PC-3 (cell line): ENCODE results near the gene SAP25.
"Not testable (repeated sequence)": the region's sequence is repeated elsewhere in the genome, so short reads cannot be mapped to it uniquely, and the experiment has no call there.

Experiments used
- EZH2 ChIP-seq: fragments of 300-600 bp; sonication (generic); IDR thresholded peaks from one replicate; pipeline ENCODE4 v1.6.1; 2017; ENCODE audit warnings: antibody characterized with exemption, mild to moderate bottlenecking, low read length; ENCODE audit not compliant: unreplicated experiment
- EZH2phosphoT487 ChIP-seq: fragments of 300-600 bp; sonication (generic); IDR thresholded peaks from 2 replicates; pipeline ENCODE4 v1.6.1; 2018; ENCODE audit warnings: mild to moderate bottlenecking, antibody characterized with exemption, low read length, borderline replicate concordance
- TF ChIP-seq, protein P1 (sequence below): fragments of 300-600 bp; sonication (generic); conservative IDR thresholded peaks from 2 replicates; pipeline ENCODE4 v1.5.1; 2017; ENCODE audit warnings: antibody characterized with exemption, low read depth, mild to moderate bottlenecking, low read length

DNA sequence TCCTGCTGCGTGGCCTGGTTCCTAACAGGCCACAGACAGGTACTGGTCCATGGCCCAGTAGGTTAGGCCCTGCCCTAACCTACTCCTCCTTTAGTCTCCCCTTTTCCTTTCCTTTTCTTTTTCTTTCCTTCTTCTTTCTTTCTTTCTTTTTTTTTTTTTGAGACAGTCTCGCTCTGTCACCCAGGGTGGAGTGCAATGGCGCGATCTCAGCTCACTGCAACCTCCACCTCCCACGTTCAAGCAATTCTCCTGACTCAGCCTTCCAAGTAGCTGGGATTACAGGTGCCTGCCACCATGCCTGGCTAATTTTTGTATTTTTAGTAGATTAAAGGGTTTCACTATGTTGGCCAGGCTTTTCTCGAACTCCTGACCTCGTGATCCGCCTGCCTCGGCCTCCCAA lies 37.7 kb downstream of the SAP25 start:
- TF ChIP-seq, protein P1, sequence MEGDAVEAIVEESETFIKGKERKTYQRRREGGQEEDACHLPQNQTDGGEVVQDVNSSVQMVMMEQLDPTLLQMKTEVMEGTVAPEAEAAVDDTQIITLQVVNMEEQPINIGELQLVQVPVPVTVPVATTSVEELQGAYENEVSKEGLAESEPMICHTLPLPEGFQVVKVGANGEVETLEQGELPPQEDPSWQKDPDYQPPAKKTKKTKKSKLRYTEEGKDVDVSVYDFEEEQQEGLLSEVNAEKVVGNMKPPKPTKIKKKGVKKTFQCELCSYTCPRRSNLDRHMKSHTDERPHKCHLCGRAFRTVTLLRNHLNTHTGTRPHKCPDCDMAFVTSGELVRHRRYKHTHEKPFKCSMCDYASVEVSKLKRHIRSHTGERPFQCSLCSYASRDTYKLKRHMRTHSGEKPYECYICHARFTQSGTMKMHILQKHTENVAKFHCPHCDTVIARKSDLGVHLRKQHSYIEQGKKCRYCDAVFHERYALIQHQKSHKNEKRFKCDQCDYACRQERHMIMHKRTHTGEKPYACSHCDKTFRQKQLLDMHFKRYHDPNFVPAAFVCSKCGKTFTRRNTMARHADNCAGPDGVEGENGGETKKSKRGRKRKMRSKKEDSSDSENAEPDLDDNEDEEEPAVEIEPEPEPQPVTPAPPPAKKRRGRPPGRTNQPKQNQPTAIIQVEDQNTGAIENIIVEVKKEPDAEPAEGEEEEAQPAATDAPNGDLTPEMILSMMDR, result not testable (repeated sequence)
- not testable (repeated sequence) for TF ChIP-seq EZH2, EZH2phosphoT487
